Islet of Langerhans (tissue), 1 donor: Measurements from ENCODE around the gene TTC36.
"Not testable (repeated sequence)": the region's sequence is repeated elsewhere in the genome, so short reads cannot be mapped to it uniquely, and the experiment has no call there.

ENCODE experiments used
- FAIRE-seq: peaks from one replicate; lab custom pipeline; 2011; peaks lifted over from hg19 to GRCh38; lab: Jason Lieb, UNC

Gene TTC36, protein sequence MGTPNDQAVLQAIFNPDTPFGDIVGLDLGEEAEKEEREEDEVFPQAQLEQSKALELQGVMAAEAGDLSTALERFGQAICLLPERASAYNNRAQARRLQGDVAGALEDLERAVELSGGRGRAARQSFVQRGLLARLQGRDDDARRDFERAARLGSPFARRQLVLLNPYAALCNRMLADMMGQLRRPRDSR

DNA sequence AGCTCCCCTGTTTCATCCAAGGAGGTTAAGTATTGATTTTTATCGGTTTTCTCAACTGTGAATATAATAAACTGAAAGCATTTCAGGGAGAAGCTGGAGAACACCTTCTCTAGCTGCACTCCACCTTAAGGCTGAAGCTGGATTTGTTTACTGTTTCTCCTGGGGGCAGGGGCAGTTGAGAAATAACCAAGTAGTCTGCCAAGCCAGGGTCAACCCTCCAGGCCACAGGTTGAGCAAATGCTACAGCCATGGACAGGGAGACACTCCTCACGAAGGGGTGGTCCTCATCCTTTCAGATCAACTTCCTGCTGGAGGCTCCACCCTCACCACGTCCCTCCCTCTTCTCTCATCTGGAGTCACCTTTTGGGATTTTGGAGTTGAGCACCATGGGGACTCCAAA, at the start of gene TTC36:
TTC36 (plus strand) TSS at position 366 of the 400 bp plus-strand sequence; CDS start at position 387, 21 bp downstream.
- no peak for FAIRE-seq

GRCh38 chr11:118481238-118481637, 46.0 kb upstream of the TTC36 start:
- not testable (repeated sequence) for FAIRE-seq

- no peak for FAIRE-seq
Measured at GRCh38 chr11:118484405-118484804, 42.9 kb upstream of the TTC36 start.

GRCh38 chr11:118485273-118485672, 42.0 kb upstream of the TTC36 start:
- no peak for FAIRE-seq

DNA sequence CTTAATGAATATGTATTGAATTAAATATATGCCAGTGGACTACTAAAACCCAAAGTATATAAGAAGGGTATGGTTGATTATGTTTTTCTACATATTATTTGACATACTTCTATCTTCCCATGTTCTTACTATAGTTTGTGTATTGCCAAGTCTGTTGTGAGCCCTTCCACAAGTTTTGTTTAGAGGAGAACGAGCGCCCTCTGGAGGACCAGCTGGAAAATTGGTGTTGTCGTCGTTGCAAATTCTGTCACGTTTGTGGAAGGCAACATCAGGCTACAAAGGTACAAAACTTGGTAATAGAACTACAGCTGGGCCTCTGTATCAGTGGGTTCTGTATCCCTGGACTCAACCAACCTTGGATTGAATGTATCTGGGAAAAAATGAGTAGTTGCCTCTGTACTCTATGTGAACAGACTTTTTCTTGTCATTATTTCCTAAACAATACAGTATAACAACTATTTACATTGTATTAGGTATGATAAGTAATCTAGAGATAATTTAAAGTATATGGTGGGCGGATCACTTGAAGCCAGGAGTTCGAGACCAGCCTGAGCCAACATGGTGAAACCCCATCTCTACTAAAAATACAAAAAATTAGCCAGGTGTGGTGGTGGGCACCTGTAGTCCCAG, 38.7 kb upstream of the TTC36 start:
- peak; percentile 86 for FAIRE-seq

- no peak for FAIRE-seq
Measured at GRCh38 chr11:118491041-118491440, 36.2 kb upstream of the TTC36 start.

DNA sequence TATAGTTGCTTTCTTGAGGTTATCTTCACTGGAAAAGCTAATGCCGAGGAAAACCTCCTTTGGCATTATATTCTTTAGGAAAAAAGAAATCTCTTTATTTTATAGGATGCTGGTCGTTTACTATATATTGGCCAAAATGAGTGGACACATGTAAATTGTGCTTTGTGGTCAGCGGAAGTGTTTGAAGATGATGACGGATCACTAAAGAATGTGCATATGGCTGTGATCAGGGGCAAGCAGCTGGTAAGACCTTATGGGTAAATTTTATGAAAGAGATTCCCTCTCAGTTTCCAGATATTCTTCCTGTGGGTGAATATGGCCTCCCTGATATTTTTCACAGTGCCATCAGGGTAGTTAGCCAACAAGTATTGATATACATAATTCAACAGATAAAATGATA, 29.4 kb upstream of the TTC36 start:
- no peak for FAIRE-seq

DNA sequence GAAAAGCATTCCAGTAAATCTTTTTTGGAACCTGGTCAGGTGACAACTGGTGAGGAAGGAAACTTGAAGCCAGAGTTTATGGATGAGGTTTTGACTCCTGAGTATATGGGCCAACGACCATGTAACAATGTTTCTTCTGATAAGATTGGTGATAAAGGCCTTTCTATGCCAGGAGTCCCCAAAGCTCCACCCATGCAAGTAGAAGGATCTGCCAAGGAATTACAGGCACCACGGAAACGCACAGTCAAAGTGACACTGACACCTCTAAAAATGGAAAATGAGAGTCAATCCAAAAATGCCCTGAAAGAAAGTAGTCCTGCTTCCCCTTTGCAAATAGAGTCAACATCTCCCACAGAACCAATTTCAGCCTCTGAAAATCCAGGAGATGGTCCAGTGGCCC, 24.1 kb upstream of the TTC36 start:
- FAIRE-seq: no peak

DNA sequence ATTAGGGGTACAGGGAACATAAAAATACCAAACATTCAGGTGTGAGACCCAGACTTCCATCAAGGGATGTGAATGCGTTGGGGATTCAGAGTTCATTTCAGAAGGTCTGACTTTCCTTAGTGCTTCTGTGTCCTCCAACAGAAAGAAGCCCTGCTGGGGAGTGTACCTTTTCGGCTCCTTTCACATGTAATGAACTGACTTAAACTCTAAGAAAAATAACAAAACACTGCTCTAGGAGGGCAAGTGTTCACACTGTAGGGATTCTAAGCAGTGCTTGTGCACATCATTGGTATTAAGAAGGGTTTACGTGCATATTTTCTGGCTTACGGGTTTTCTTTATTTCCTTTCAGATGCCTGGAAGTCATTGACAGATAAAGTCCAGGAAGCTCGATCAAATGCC, 15.7 kb upstream of the TTC36 start:
- FAIRE-seq: no peak

DNA sequence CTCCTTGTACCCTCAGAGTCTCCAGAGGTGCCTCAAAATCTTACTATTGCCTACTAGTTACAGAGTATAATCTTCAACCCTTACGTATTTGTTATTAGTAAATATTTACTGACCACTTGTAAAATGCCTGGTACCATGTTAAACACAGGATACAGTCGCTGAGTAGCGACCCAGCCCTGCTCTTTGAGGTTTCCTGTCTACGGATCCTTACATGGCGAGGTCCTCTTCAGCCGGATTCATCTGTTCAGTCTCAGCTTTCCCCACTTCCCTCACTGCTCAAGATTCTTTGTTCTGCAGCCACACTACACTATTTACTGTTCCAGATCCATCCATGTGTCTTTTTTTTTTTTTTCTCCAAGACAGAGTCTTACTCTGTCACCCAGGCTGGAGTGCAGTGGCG, 13.2 kb upstream of the TTC36 start:
- no peak for FAIRE-seq

DNA sequence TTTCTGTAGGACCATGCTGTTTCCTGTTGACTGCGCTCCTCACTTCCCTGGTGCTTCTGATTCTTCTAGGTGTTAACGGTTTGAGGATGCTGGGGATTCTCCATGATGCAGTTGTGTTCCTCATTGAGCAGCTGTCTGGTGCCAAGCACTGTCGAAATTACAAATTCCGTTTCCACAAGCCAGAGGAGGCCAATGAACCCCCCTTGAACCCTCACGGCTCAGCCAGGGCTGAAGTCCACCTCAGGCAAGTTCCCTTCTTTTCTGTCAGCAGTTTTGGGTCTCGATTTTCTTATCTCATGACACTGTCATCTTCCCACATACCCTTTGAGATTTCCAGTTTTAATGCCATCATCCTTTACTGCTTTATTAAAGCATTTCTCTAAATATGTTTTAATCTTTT, 7.7 kb upstream of the TTC36 start:
- FAIRE-seq: no peak

- no peak for FAIRE-seq
Measured at GRCh38 chr11:118521892-118522311, 5.4 kb upstream of the TTC36 start.

DNA sequence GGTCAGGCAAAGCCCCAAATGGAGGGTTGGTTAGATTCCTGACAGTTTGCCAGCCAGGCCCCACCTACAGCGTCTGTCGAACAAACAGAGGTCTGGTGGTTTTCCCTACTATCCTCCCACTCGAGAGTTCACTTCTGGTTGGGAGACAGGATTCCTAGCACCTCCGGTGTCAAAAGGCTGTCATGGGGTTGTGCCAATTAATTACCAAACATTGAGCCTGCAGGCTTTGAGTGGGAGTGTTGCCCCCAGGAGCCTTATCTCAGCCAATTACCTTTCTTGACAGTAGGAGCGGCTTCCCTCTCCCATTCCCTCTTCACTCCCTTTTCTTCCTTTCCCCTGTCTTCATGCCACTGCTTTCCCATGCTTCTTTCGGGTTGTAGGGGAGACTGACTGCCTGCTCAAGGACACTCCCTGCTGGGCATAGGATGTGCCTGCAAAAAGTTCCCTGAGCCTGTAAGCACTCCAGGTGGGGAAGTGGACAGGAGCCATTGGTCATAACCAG, 4.7 kb upstream of the TTC36 start:
- FAIRE-seq: no peak

DNA sequence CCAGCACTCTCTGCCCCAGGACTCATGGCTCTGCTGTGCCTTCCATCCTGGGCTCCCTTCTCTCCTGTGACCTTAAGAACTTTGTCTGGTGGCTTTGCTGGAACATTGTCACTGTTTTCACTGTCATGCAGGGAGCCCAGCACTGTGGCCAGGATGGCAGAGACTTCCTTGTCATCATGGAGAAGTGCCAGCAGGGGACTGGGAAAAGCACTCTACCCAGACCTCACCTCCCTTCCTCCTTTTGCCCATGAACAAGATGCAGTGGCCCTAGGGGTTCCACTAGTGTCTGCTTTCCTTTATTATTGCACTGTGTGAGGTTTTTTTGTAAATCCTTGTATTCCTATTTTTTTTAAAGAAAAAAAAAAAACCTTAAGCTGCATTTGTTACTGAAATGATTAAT, 2.9 kb upstream of the TTC36 start:
- no peak for FAIRE-seq

DNA sequence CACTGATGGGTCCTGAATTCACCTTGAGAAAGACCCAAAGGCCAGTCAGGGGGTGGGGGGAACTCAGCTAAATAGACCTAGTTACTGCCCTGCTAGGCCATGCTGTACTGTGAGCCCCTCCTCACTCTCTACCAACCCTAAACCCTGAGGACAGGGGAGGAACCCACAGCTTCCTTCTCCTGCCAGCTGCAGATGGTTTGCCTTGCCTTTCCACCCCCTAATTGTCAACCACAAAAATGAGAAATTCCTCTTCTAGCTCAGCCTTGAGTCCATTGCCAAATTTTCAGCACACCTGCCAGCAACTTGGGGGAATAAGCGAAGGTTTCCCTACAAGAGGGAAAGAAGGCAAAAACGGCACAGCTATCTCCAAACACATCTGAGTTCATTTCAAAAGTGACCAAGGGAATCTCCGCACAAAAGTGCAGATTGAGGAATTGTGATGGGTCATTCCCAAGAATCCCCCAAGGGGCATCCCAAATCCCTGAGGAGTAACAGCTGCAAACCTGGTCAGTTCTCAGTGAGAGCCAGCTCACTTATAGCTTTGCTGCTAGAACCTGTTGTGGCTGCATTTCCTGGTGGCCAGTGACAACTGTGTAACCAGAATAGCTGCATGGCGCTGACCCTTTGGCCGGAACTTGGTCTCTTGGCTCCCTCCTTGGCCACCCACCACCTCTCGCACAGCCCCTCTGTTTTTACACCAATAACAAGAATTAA, 2.4 kb upstream of the TTC36 start:
- FAIRE-seq: no peak

- FAIRE-seq: no peak
Measured at GRCh38 chr11:118526688-118527087, 586 bp upstream of the TTC36 start.

DNA sequence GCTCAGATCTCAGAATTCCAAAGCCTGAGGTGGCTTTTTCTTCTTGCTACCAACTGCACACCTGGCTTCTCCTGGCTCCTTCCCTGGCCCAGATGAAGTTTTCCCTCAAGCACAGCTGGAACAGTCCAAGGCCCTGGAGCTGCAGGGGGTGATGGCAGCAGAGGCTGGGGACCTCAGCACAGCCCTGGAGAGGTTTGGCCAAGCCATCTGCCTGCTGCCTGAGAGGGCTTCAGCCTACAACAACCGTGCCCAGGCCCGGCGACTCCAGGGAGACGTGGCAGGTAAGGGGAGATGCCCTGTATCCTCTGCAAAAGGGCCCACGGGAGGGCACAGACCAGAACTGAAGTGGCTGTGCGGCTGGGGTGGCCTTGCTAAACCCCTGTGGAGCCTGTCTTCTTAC, 1.2 kb downstream of the TTC36 start:
- no peak for FAIRE-seq

DNA sequence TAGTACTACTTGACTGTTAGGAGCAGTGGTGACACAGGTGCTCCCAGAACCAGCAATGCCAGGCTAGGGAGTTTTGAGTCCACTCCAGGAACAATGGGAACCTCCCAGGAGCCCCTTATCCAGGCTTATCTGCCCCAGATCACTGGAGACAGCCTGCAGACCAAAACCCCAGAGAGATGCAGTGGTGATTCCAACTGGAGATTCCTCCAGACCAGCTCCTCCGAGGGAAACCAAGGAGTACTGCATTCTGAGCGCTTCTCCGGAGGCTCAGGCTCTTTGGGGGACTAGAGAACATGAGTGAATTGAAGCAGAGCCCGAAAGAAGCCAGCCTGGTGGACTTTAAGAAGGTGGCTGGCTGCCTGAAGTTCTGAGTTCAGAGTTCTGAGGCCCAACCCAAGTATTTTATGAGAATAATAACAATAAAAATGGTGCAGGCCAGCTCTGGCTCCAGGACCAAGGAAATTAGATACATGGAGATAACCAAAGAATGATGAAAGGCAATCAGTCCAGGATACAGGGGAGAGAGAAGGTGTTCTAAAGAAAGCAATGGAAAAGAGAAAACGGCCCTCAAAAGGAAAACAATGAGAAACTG, 2.4 kb downstream of the TTC36 start:
- no peak for FAIRE-seq

DNA sequence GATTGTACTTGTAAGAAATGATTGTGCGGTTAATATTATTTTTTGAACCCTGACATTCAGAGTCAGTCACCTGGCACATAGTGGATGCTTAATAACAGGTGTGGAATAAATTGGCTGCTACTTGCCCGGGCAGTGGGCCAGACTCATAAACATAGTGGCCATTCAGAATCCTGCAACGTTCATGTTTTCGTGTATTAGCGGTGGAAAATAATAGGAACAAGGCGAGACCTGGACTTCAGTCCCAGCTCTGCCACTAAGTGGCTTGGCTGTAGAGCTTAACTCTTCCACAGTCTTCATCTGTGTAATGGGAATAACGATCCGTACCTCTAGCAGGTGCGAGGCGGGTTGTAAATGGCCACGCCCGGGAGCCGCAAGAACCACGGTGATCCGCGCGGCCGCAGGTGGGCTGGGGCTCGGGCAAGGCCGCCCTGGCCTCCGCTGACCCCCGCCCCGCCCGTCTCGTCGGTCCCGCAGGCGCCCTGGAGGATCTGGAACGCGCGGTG, 3.0 kb downstream of the TTC36 start:
- FAIRE-seq: peak; percentile 24

GRCh38 chr11:118530683-118531596, 3.7 kb downstream of the TTC36 start, which contains the start of gene TMEM25:
TMEM25 (plus strand) TSS chr11:118531192; CDS start chr11:118531802, 610 bp downstream.
- FAIRE-seq: no peak

DNA sequence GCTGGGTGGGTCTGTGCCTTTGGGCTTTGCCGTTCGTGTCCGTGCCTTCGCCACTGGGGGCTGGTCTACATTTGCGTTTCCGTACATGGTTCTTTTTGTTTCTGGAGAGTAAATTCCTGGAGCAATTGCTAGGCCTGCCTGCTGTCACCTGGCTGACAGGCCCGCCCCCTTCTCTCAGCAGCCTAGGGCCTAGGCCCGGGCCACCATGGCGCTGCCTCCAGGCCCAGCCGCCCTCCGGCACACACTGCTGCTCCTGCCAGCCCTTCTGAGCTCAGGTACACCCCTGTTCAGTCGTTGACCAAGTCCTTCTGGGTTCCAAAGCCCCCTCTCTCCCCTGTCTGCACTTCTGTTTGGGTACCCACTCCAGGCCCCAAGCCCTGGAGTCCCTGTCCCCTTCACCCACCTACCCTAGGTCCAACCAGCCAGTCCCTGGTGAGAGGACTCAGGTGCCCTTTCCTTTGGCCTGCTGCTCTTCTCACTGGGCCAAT, 4.4 kb downstream of the TTC36 start:
- FAIRE-seq: no peak

DNA sequence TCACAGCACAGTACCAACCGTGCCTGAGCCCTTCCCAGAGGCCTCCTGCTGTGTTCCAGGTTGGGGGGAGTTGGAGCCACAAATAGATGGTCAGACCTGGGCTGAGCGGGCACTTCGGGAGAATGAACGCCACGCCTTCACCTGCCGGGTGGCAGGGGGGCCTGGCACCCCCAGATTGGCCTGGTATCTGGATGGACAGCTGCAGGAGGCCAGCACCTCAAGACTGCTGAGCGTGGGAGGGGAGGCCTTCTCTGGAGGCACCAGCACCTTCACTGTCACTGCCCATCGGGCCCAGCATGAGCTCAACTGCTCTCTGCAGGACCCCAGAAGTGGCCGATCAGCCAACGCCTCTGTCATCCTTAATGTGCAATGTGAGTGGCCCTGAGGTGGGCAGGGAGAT, 4.8 kb downstream of the TTC36 start:
- FAIRE-seq: no peak
